Measurements from ENCODE around the gene BCDIN3D.
"Not testable (repeated sequence)": the region's sequence is repeated elsewhere in the genome, so short reads cannot be mapped to it uniquely, and the experiment has no call there.

The BCDIN3D gene

DNA sequence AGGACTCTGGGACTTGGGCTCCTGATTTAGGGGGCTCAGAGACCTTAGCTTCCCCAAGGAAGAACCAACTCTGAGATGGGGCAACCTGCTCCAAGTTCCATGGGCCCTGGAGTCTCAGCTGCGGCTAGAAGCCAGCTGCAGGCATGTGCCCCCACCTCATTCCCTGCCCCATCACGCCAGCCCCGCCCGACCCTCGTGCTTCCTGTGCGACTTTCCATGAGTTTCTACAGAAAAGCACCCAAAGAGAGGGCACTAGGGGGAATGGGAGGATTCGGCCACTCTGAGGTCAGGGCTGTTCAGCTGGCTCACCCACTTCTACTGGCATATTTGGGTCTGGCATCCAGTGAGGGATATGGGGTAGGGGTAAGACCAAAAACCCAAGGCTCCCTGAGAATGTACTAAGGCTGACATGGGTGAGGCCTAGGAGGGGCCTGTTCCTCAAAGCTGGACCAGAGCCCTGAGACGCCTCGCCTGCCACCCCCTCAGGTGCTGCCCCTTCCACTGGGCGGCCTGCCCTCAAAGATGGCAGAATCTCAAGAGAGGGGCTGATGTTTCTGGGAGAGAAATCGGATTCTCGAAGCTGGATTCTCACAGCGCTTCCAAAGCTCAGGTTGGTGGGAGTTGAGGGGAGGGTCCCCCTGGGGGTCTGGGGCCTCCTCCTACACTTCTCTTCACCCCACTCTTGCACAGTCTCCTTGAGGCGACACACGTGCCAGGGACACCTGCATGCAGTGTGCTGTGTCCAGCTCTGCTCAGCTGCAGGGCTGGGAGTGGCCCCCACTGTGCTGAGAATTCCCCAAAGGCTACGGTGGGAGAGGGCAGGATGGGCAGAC is 38.7 kb upstream of the BCDIN3D start:
- no peak for DNase-seq
- ATAC-seq: no peak
- no peaks in the 10 kb centered on the region for H3K4me1 Mint-ChIP-seq
- H3K27ac Mint-ChIP-seq: no peak overlapping the region
- no peak overlapping the region for H3K4me3 Mint-ChIP-seq
- peaks cover 9% of the 10 kb centered on the region for H3K27me3 Mint-ChIP-seq
- H3K9me3 Mint-ChIP-seq: peaks cover 31 to 35% of the 10 kb centered on the region in 2 donors

DNA sequence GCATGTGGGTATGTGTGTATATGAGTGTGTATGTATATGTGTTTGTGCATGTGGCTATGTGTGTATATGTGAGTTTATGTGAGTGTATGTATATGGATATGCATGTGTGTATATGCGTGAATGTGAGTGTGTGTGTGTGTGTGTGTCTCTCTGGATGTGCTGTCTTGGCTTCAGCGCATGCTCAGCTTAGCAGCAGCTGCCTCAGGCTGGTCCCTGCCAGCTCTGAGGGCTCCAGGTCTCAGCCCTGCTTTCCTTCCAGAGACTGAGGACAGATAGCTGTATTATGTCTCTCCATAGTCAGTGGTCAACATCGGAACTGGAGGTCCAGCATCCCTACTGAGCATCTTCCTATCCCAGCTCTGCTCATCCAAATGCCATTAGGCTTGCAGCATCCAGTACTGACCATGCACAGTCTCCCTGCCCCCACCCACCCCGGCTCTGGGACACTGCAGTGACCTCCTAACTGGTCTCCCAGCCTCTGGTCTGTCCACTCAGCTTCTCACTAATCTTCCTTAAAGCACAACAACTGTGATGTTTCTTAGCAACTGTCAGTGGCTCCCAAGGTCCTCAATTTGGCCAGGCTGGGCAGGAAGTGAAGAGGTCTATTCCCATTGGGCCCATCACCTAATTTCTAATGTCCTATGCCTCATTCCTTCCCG is 38.0 kb upstream of the BCDIN3D start:
- DNase-seq: no peak
- H3K4me3 Mint-ChIP-seq: no peak overlapping the region
- no peak overlapping the region for H3K27ac Mint-ChIP-seq
- H3K4me1 Mint-ChIP-seq: no peaks in the 10 kb centered on the region
- H3K9me3 Mint-ChIP-seq: peaks cover 31 to 35% of the 10 kb centered on the region in 2 donors
- H3K27me3 Mint-ChIP-seq: peaks cover 7% of the 10 kb centered on the region
- no peak for ATAC-seq

DNA sequence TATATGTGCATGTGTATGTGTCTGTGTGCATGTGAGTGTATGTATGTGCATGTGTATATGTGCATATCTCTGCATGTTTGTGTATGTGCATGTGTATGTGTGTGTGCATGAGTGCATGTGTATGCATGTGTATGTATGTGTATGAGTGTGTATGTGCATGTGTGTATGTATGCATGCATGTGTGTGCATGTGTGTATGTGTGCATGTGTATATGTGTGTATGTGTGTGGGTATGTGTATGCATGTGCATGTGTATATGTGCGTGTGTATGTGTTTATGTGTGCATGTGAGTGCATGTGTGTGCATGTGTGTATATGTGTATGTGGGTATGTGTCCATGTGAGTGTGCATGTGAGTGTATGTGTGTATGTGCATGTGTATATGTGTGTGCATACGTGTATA is 36.2 kb upstream of the BCDIN3D start:
- not testable (repeated sequence) for ATAC-seq, H3K4me3 Mint-ChIP-seq, H3K27me3 Mint-ChIP-seq, DNase-seq, H3K27ac Mint-ChIP-seq, H3K4me1 Mint-ChIP-seq
- H3K9me3 Mint-ChIP-seq: peaks cover 31 to 35% of the 10 kb centered on the region in 2 donors

- Mint-ChIP-seq H3K27me3 (no peaks in the 10 kb centered on the region), H3K4me3 (no peak overlapping the region), H3K27ac (no peak overlapping the region), H3K4me1 (no peaks in the 10 kb centered on the region), H3K9me3 (peaks cover 31 to 35% of the 10 kb centered on the region in 2 donors)
- ATAC-seq (no peak), DNase-seq (no peak)
Measured at GRCh38 chr12:49878021-49878420, 35.1 kb upstream of the BCDIN3D start.

DNA sequence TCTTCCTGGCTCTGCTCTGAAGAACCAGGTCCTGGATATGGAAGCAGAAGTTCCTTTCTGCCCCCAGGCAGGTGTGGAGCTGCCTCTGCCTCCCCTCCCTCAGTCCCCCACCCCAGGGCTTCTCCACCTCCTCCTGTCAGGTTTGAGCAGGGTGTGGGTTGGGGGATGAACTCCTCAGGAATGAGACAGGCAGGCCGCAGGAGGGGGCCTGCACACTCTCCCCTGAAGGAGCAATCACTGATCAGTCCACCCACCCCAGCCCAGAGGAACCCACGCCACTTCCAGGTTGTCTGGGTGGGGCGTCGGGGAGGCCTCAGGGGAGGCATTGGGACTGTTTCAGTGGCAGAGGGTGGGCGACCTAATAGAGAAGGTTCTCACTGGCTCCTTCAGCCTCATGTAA is 34.2 kb upstream of the BCDIN3D start:
- H3K27me3 Mint-ChIP-seq: no peaks in the 10 kb centered on the region
- no peak for ATAC-seq
- H3K9me3 Mint-ChIP-seq: peaks cover 31 to 35% of the 10 kb centered on the region in 2 donors
- DNase-seq: no peak
- no peak overlapping the region for H3K4me3 Mint-ChIP-seq
- H3K4me1 Mint-ChIP-seq: no peaks in the 10 kb centered on the region
- H3K27ac Mint-ChIP-seq: no peak overlapping the region

GRCh38 chr12:49876070-49876469 is 33.2 kb upstream of the BCDIN3D start:
- DNase-seq: no peak
- no peaks in the 10 kb centered on the region for H3K27me3 Mint-ChIP-seq
- H3K27ac Mint-ChIP-seq: no peak overlapping the region
- H3K4me1 Mint-ChIP-seq: no peaks in the 10 kb centered on the region
- ATAC-seq: no peak
- peaks cover 31 to 35% of the 10 kb centered on the region in 2 donors for H3K9me3 Mint-ChIP-seq
- H3K4me3 Mint-ChIP-seq: no peak overlapping the region

DNA sequence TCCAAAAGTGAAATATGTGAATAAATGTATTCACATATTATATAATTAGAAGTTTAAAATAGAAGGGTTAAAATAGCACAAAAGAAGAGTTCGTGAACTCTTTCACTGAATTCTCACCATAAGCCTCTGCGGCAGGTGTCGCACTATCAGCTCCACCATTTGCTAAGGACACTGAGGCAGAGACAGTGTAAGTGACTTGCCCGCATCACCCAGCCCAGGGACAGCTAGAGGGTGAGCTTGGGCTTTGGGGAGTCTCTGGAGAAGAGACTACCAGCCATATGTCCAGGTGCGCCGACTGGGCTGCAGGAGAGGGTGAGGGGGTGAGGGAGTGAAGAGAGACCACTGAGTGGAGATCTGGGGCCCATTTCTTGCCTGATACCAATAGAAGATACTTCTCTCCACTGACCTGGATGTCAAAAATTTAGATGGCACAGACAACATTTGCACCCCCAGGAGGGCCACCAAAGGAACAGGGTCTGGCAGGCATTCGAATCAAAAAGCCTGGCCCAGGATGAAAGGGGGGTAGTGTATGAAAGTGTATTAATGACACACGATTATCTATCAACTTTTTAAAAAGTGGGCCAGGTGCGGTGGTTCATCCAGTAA is 32.3 kb upstream of the BCDIN3D start:
- H3K4me1 Mint-ChIP-seq: no peaks in the 10 kb centered on the region
- H3K27ac Mint-ChIP-seq: no peak overlapping the region
- H3K9me3 Mint-ChIP-seq: peaks cover 27% of the 10 kb centered on the region in 2 donors
- DNase-seq (no peak), ATAC-seq (no peak)
- no peaks in the 10 kb centered on the region for H3K27me3 Mint-ChIP-seq
- H3K4me3 Mint-ChIP-seq: no peak overlapping the region

- H3K27me3 Mint-ChIP-seq: no peaks in the 10 kb centered on the region
- no peak overlapping the region for H3K27ac Mint-ChIP-seq
- H3K4me3 Mint-ChIP-seq: no peak overlapping the region
- no peaks in the 10 kb centered on the region for H3K4me1 Mint-ChIP-seq
- H3K9me3 Mint-ChIP-seq: peaks cover 18% of the 10 kb centered on the region in 2 donors
- DNase-seq (no peak), ATAC-seq (no peak)
Measured at GRCh38 chr12:49874142-49874897, 31.4 kb upstream of the BCDIN3D start.

DNA sequence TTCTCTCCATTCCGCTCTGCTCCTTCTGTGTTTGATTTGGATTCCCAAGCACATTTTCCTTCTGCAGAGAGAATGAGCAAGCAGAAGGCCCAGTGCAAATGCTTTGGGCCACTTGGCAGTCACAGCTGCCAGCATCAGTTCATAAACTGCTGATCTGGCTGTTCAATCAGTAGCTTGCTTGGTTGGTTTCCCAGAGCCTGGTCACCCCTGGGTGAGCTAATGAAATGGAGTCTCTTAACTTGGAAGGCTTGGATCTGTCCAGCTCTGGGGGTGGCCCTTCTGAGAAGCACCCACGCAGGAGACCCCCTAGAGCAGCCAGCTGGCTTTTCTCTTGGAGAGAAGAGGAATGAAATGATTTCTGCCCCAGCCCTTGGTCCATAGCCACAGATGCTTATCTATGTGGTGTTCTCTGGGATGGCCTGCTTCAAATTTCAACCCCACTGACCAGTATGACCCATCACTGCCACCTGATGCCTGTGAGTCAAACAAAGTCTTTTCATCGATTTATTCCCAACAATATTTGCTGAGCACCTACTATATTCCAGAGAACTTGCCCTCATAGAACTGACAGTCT is 30.5 kb upstream of the BCDIN3D start:
- H3K9me3 Mint-ChIP-seq: peaks cover 9 to 10% of the 10 kb centered on the region in 2 donors

DNA sequence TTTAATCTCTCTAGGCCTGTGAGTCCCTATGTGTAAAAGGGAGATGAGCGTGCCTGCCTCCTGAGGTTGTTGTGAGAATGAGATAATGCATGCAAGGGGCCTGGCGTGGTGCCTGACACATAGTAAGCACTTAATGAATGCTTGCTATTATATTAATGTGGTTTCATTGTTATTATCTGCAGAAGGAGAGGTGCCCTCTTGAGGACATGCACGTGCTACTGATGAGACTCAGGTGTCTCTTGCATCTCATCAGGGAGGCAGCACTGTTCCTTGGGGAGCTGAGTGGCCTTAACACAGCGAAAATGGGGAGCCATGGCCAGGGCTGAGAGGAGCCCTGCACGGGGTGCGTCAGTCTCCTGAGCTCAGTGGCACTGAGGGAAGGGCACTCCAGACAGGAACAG is 29.9 kb upstream of the BCDIN3D start:
- ATAC-seq (no peak), DNase-seq (no peak)
- H3K27me3 Mint-ChIP-seq: no peaks in the 10 kb centered on the region
- no peaks in the 10 kb centered on the region for H3K4me1 Mint-ChIP-seq
- peak overlapping the region in 1 of 2 donors; percentile 64 for H3K27ac Mint-ChIP-seq
- peaks cover 2 to 3% of the 10 kb centered on the region in 2 donors for H3K9me3 Mint-ChIP-seq
- H3K4me3 Mint-ChIP-seq: no peak overlapping the region

More for the DNA sequence above, 30.5 kb upstream of the BCDIN3D start:
- no peak overlapping the region for H3K4me3 Mint-ChIP-seq
- no peaks in the 10 kb centered on the region for H3K4me1 Mint-ChIP-seq
- DNase-seq (no peak), ATAC-seq (no peak)
- no peak overlapping the region for H3K27ac Mint-ChIP-seq
- no peaks in the 10 kb centered on the region for H3K27me3 Mint-ChIP-seq

- ATAC-seq: no peak
- Mint-ChIP-seq H3K4me3 (no peak overlapping the region), H3K27me3 (no peaks in the 10 kb centered on the region), H3K27ac (no peak overlapping the region), H3K4me1 (no peaks in the 10 kb centered on the region), H3K9me3 (no peaks in the 10 kb centered on the region)
- no peak for DNase-seq
Measured at GRCh38 chr12:49872381-49872780, 29.5 kb upstream of the BCDIN3D start.

- H3K9me3 Mint-ChIP-seq, ATAC-seq, DNase-seq, H3K27ac Mint-ChIP-seq, H3K4me3 Mint-ChIP-seq, H3K4me1 Mint-ChIP-seq, H3K27me3 Mint-ChIP-seq: not testable (repeated sequence)
Measured at GRCh38 chr12:49871811-49872251, 28.9 kb upstream of the BCDIN3D start.

DNA sequence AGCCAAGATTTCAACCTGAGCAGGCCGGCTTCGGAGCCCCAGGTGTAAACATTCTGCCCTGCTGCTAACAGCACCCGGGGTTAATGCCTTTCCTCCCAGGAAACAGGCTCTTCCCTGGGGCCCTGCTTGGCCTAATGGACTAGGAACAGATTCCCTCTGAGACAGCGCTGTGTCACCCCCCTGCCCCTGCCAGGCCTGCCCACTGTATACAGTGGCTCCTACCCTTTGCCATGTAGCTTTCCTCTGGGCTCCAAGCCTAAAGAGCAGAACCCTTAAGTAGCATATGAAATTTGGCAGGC is 28.3 kb upstream of the BCDIN3D start:
- Mint-ChIP-seq H3K4me3 (no peak overlapping the region), H3K4me1 (no peaks in the 10 kb centered on the region), H3K9me3 (no peaks in the 10 kb centered on the region), H3K27me3 (no peaks in the 10 kb centered on the region), H3K27ac (no peak overlapping the region)
- ATAC-seq (no peak), DNase-seq (no peak)

DNA sequence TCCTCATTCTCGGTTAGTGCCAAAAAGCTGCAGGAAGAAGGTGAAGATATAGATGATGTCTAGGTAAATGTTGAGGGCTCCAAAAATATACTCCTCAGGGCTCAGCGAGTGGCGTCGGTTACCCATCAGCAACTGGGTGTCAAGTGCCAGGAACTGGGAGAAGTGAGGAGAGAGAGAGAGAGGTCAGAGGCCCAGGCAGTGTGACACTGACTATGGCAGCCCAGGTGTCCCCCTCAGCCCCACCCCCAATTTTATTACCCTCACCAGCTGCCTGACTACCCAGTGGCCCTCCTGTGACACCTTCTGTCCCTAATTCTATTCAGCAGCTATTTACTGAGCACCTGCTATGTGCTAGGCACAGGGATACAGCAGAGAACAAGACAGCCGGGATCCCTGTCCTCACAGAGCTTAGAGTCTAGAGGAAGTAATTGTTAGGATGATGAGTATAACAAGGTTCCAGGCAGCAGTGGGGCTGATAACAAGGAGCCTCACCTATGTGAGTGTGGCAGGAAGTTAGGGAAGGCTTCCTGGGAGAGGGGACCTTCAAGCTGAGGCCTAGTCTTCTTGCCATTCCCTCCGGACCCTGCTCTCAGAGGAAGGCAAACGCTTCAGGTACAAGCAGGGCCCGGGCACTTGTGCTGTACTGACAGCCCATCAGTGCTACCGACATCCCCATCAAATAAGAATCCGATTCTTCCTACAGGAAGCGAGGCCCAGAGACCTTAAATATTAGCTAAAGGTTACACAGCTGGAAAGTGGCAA is 27.8 kb upstream of the BCDIN3D start:
- no peak overlapping the region for H3K4me3 Mint-ChIP-seq
- no peaks in the 10 kb centered on the region for H3K9me3 Mint-ChIP-seq
- no peak overlapping the region for H3K27ac Mint-ChIP-seq
- DNase-seq: no peak
- H3K27me3 Mint-ChIP-seq: no peaks in the 10 kb centered on the region
- ATAC-seq: no peak
- no peaks in the 10 kb centered on the region for H3K4me1 Mint-ChIP-seq
